Fibroblast of lung (primary cell): Measurements from ENCODE around the gene ATP9B.

Experiments
- CTCF ChIP-seq, 2 donors: IDR thresholded peaks in 1 of 2; conservative IDR thresholded peaks in 1 of 2; 1 replicate in 1 of 2; 2 replicates in 1 of 2; pipeline ENCODE4 v1.5.1; 2011 to 2012; ENCODE audit warnings: low read length in 2 of 2, control low read depth in 1 of 2, inconsistent platforms in 1 of 2, low read depth in 1 of 2, mild to moderate bottlenecking in 1 of 2
- EZH2 ChIP-seq: IDR thresholded peaks from 2 replicates; pipeline ENCODE4 v1.5.1; 2012; ENCODE audit warnings: low read length, control low read depth, mild to moderate bottlenecking; ENCODE audit errors: missing control alignments

GRCh38 chr18:79290876-79291275, 221.7 kb downstream of the ATP9B start:
- TF ChIP-seq CTCF (conservative IDR thresholded peaks at IDR 0.05 in 1 of 2, IDR thresholded peaks at IDR 0.05 in 1 of 2; ENCODE audit: low read depth in 1 of 2, low read length in 2 of 2) (no peak), EZH2 (no peak)
